LNCaP clone FGC (cell line): ENCODE results near the gene PBX4.

Source experiments
- DNase-seq: peaks from one replicate; pipeline ENCODE4 v3.0.0-alpha.2; 2011; ENCODE audit warnings: low read depth
- H3K4me3 ChIP-seq: 2 replicates; pipeline ENCODE4 v1.5.1; 2011; ENCODE audit warnings: mild to moderate bottlenecking, low read depth, low read length, control low read depth
- CTCF ChIP-seq: IDR thresholded peaks from 2 replicates; pipeline ENCODE4 v1.5.1; 2012; ENCODE audit warnings: mild to moderate bottlenecking; ENCODE audit not compliant: control insufficient read depth, insufficient read depth; ENCODE audit errors: extremely low read depth

Gene PBX4

GRCh38 chr19:19637186-19637522, 18.7 kb upstream of the PBX4 start:
- no peak for TF ChIP-seq CTCF
- no peak overlapping the region for H3K4me3 ChIP-seq
- DNase-seq = no peak

GRCh38 chr19:19636573-19637185, 18.2 kb upstream of the PBX4 start:
- TF ChIP-seq CTCF = no peak
- no peak overlapping the region for H3K4me3 ChIP-seq

GRCh38 chr19:19635313-19635702, 16.8 kb upstream of the PBX4 start:
- H3K4me3 ChIP-seq = no peak overlapping the region
- no peak for TF ChIP-seq CTCF
- no peak for DNase-seq

More at GRCh38 chr19:19636573-19637185, 18.2 kb upstream of the PBX4 start:
- no peak for DNase-seq

GRCh38 chr19:19634516-19635312, 16.2 kb upstream of the PBX4 start:
- TF ChIP-seq CTCF = no peak
- no peak for DNase-seq
- H3K4me3 ChIP-seq = no peak overlapping the region

- TF ChIP-seq CTCF = no peak
- H3K4me3 ChIP-seq = no peak overlapping the region
- no peak for DNase-seq
Measured at GRCh38 chr19:19633711-19634515, 15.4 kb upstream of the PBX4 start.

GRCh38 chr19:19632661-19633060, 14.2 kb upstream of the PBX4 start:
- no peak overlapping the region for H3K4me3 ChIP-seq
- DNase-seq = no peak
- TF ChIP-seq CTCF = no peak
